ENCODE measurements around the gene TGIF2LY.
"Not testable (repeated sequence)": the region's sequence is repeated elsewhere in the genome, so short reads cannot be mapped to it uniquely, and the experiment has no call there.

Gene TGIF2LY

GRCh38 chrY:3578767-3579166, at the start of gene TGIF2LY:
TSS of gene TGIF2LY (plus strand) at chrY:3579067. CDS start at chrY:3579245, 178 bp downstream.
- DNase-seq = not testable (repeated sequence)
